ENCODE results near the gene EED. TPM values are rescaled to one million over a fixed set of nuclear protein-coding genes. Genes with fewer than 3 reads are reported as not detected.
A peak's percentile ranks its signal among the peaks of the same experiment; 100 is the strongest.

EED gene
- total and polyA plus RNA-seq, 9 of the 15 experiments (the other 6 are each of a cell fraction or from before 2014, with no cell fraction given): 33.0 to 110 (median 55.1) TPM

DNA sequence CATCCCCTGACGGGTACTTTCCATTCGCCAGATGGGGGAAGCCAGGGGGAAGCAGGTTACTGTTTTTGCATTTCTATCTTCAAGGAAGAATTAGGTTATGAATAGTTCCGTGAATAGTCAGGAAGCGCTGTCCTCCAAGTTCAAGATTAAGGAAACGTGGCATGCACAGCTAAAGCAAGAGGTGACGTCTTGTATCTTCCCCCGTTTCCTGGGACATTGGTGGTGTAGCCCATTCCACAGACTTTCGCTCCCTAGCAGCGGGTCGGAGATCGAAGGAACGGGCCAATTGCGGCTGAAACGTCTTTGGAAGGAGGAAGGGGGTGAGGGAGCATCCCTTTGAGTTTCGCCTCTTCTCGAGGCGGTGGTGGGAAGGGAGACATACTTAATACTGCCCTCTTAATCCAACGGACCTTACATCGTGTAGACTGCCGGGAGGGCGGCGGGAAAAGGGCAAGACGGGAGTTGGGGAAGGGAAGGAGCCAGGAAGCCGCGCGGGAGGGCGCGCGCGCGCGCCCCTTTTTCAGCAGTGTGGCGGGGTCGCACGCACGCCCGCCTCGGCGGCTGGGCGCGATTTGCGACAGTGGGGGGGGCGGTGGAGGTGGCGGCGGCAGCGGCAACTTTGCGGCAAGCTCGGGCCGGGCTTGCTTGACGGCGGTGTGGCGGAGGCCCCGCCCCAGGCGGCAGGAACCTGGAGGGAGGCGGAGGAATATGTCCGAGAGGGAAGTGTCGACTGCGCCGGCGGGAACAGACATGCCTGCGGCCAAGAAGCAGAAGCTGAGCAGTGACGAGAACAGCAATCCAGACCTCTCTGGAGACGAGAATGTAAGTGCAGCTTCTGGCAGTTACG, at the start of gene EED (continued):
- TF ChIP-seq, protein P1, sequence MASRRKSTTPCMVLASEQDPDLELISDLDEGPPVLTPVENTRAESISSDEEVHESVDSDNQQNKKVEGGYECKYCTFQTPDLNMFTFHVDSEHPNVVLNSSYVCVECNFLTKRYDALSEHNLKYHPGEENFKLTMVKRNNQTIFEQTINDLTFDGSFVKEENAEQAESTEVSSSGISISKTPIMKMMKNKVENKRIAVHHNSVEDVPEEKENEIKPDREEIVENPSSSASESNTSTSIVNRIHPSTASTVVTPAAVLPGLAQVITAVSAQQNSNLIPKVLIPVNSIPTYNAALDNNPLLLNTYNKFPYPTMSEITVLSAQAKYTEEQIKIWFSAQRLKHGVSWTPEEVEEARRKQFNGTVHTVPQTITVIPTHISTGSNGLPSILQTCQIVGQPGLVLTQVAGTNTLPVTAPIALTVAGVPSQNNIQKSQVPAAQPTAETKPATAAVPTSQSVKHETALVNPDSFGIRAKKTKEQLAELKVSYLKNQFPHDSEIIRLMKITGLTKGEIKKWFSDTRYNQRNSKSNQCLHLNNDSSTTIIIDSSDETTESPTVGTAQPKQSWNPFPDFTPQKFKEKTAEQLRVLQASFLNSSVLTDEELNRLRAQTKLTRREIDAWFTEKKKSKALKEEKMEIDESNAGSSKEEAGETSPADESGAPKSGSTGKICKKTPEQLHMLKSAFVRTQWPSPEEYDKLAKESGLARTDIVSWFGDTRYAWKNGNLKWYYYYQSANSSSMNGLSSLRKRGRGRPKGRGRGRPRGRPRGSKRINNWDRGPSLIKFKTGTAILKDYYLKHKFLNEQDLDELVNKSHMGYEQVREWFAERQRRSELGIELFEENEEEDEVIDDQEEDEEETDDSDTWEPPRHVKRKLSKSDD (conservative IDR thresholded peaks at IDR 0.05; ENCODE audit: low read length): no peak
- TF ChIP-seq, protein P2, sequence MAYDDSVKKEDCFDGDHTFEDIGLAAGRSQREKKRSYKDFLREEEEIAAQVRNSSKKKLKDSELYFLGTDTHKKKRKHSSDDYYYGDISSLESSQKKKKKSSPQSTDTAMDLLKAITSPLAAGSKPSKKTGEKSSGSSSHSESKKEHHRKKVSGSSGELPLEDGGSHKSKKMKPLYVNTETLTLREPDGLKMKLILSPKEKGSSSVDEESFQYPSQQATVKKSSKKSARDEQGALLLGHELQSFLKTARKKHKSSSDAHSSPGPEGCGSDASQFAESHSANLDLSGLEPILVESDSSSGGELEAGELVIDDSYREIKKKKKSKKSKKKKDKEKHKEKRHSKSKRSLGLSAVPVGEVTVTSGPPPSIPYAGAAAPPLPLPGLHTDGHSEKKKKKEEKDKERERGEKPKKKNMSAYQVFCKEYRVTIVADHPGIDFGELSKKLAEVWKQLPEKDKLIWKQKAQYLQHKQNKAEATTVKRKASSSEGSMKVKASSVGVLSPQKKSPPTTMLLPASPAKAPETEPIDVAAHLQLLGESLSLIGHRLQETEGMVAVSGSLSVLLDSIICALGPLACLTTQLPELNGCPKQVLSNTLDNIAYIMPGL (CRISPR knock-in tag; IDR thresholded peaks at IDR 0.05): peak; percentile 51; the same call in 1 of the 2 replicates
- TF ChIP-seq, protein P3, sequence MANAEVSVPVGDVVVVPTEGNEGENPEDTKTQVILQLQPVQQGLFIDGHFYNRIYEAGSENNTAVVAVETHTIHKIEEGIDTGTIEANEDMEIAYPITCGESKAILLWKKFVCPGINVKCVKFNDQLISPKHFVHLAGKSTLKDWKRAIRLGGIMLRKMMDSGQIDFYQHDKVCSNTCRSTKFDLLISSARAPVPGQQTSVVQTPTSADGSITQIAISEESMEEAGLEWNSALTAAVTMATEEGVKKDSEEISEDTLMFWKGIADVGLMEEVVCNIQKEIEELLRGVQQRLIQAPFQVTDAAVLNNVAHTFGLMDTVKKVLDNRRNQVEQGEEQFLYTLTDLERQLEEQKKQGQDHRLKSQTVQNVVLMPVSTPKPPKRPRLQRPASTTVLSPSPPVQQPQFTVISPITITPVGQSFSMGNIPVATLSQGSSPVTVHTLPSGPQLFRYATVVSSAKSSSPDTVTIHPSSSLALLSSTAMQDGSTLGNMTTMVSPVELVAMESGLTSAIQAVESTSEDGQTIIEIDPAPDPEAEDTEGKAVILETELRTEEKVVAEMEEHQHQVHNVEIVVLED (CRISPR knock-in tag; IDR thresholded peaks at IDR 0.05): peak; percentile 64
- peak; percentile 72 for TF ChIP-seq BRD9 (IDR thresholded peaks at IDR 0.05; ENCODE audit: low read depth, partially characterized antibody)
- peak; percentile 39; the same call in 1 of the 2 replicates for TF ChIP-seq RNF2 (IDR thresholded peaks at IDR 0.05)
- TF ChIP-seq, protein P4, sequence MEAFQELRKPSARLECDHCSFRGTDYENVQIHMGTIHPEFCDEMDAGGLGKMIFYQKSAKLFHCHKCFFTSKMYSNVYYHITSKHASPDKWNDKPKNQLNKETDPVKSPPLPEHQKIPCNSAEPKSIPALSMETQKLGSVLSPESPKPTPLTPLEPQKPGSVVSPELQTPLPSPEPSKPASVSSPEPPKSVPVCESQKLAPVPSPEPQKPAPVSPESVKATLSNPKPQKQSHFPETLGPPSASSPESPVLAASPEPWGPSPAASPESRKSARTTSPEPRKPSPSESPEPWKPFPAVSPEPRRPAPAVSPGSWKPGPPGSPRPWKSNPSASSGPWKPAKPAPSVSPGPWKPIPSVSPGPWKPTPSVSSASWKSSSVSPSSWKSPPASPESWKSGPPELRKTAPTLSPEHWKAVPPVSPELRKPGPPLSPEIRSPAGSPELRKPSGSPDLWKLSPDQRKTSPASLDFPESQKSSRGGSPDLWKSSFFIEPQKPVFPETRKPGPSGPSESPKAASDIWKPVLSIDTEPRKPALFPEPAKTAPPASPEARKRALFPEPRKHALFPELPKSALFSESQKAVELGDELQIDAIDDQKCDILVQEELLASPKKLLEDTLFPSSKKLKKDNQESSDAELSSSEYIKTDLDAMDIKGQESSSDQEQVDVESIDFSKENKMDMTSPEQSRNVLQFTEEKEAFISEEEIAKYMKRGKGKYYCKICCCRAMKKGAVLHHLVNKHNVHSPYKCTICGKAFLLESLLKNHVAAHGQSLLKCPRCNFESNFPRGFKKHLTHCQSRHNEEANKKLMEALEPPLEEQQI (IDR thresholded peaks at IDR 0.05): 0 out of 2 replicates have a peak, but pooled peaks have one; percentile 40
- TF ChIP-seq CHD4 (IDR thresholded peaks at IDR 0.05; ENCODE audit: insufficient read depth, insufficient replicate concordance, low read depth, low read length, poor library complexity, severe bottlenecking): no peak
- TF ChIP-seq MTF1 (CRISPR knock-in tag; IDR thresholded peaks at IDR 0.05; ENCODE audit: borderline replicate concordance): no peak
- TF ChIP-seq ZNF174 (CRISPR knock-in tag; IDR thresholded peaks at IDR 0.05): no peak
- peak; percentile 95 for TF ChIP-seq HCFC1 (IDR thresholded peaks at IDR 0.05; ENCODE audit: low read depth, low read length)
- peak; percentile 49 for TF ChIP-seq SAP30 (IDR thresholded peaks at IDR 0.05; ENCODE audit: borderline replicate concordance, insufficient read depth, low read depth, low read length, poor library complexity, severe bottlenecking)
- no peak for TF ChIP-seq ZNF699 (CRISPR knock-in tag; IDR thresholded peaks at IDR 0.05; ENCODE audit: insufficient replicate concordance)
- TF ChIP-seq PATZ1 (CRISPR knock-in tag; IDR thresholded peaks at IDR 0.05; ENCODE audit: borderline replicate concordance): no peak
- TF ChIP-seq L3MBTL2 (IDR thresholded peaks at IDR 0.05): peak; percentile 40
